CD14-positive monocyte (primary cell): Measurements from ENCODE around the gene TMEM203. TPM values are rescaled to one million over a fixed set of nuclear protein-coding genes. Genes with fewer than 3 reads are reported as not detected.

Experiments used
- DNase-seq, 3 donors: peaks; one replicate each; pipeline ENCODE4 v3.0.0-alpha.2; 2011 to 2022
- H2AFZ ChIP-seq: 2 replicates; pipeline ENCODE4 v1.6.0; 2012; ENCODE audit warnings: mild to moderate bottlenecking, low read depth, low read length, inconsistent platforms; ENCODE audit not compliant: insufficient read depth, poor library complexity, severe bottlenecking
- H3K27ac ChIP-seq, 2 donors: 1 replicate in 1 of 2; 2 replicates in 1 of 2; pipeline ENCODE4 v1.5.1; 2012 to 2013; ENCODE audit warnings: low read length in 2 of 2, control low read depth in 1 of 2, inconsistent platforms in 1 of 2, low read depth in 1 of 2, mild to moderate bottlenecking in 1 of 2
- H3K27me3 ChIP-seq, 2 donors: one replicate each; pipeline versions ENCODE4 v1.6.0 to v1.6.1; 2011 to 2013; ENCODE audit warnings: low read length in 2 of 2; ENCODE audit not compliant: control insufficient read depth in 2 of 2, insufficient read depth in 2 of 2
- H3K36me3 ChIP-seq, 2 donors: replicated peaks in 1 of 2; 1 replicate in 1 of 2; 2 replicates in 1 of 2; pipeline versions ENCODE4 v1.5.1 to v1.6.1; 2012 to 2013; ENCODE audit warnings: low read length in 2 of 2, control low read depth in 1 of 2, inconsistent platforms in 1 of 2, mild to moderate bottlenecking in 1 of 2; ENCODE audit not compliant: insufficient read depth in 2 of 2, control insufficient read depth in 1 of 2
- H3K4me1 ChIP-seq, 2 donors: 1 replicate in 1 of 2; 2 replicates in 1 of 2; pipeline versions ENCODE4 v1.5.1 to v1.6.1; 2012 to 2013; ENCODE audit warnings: low read length in 2 of 2, control low read depth in 1 of 2, inconsistent platforms in 1 of 2, mild to moderate bottlenecking in 1 of 2, moderate library complexity in 1 of 2; ENCODE audit not compliant: insufficient read depth in 2 of 2, control insufficient read depth in 1 of 2
- H3K4me2 ChIP-seq: replicated peaks from 2 replicates; pipeline ENCODE3; 2012; ENCODE audit warnings: low read length, moderate library complexity, mild to moderate bottlenecking; ENCODE audit not compliant: poor library complexity, severe bottlenecking; ENCODE audit errors: extremely low read depth
- H3K4me3 ChIP-seq, 3 experiments: fragments of 200-600 bp in 1 of 3; sonication (generic) in 1 of 3; replicated peaks in 1 of 3; 1 replicate in 2 of 3; 2 replicates in 1 of 3; pipeline ENCODE4 v1.5.1; 2011 to 2013; ENCODE audit warnings: low read length in 3 of 3, mild to moderate bottlenecking in 3 of 3, control low read depth in 2 of 3, low read depth in 2 of 3, inconsistent platforms in 1 of 3, moderate library complexity in 1 of 3
- H3K79me2 ChIP-seq: 2 replicates; pipeline ENCODE4 v1.6.0; 2012; ENCODE audit warnings: mild to moderate bottlenecking, control low read depth, inconsistent platforms, low read length, moderate library complexity; ENCODE audit not compliant: insufficient read depth
- H3K9ac ChIP-seq: 2 replicates; pipeline ENCODE4 v1.6.0; 2017; ENCODE audit warnings: low read length, mild to moderate bottlenecking; ENCODE audit not compliant: insufficient read depth, poor library complexity, severe bottlenecking
- H3K9me3 ChIP-seq, 2 donors: replicated peaks in 1 of 2; 1 replicate in 1 of 2; 2 replicates in 1 of 2; pipeline versions ENCODE4 v1.5.1 to v1.6.1; 2012 to 2013; ENCODE audit warnings: low read length in 2 of 2, control low read depth in 1 of 2; ENCODE audit not compliant: control insufficient read depth in 1 of 2, insufficient read depth in 1 of 2
- H4K20me1 ChIP-seq: 2 replicates; pipeline ENCODE4 v1.6.0; 2012; ENCODE audit warnings: mild to moderate bottlenecking, low read length, control low read depth, moderate library complexity; ENCODE audit not compliant: insufficient read depth
- H3K27ac Mint-ChIP-seq, 7 donors: one replicate each; pipeline ENCODE4 v1.8.0; 2020; ENCODE audit warnings: mild to moderate bottlenecking in 7 of 7, mixed read lengths in 7 of 7, moderate library complexity in 6 of 7, inconsistent platforms in 2 of 7
- H3K27me3 Mint-ChIP-seq, 3 donors: one replicate each; pipeline ENCODE4 v1.8.0; 2021 to 2022; ENCODE audit warnings: low read depth in 3 of 3, mild to moderate bottlenecking in 3 of 3, mixed read lengths in 3 of 3, moderate library complexity in 3 of 3, inconsistent platforms in 1 of 3
- H3K36me3 Mint-ChIP-seq, 2 donors: one replicate each; pipeline ENCODE4 v1.8.0; 2020; ENCODE audit warnings: mixed read lengths in 2 of 2, inconsistent platforms in 1 of 2, mild to moderate bottlenecking in 1 of 2
- H3K4me1 Mint-ChIP-seq: one replicate; pipeline ENCODE4 v1.8.0; 2020; ENCODE audit warnings: mild to moderate bottlenecking, mixed read lengths
- H3K4me3 Mint-ChIP-seq, 2 donors: one replicate each; pipeline ENCODE4 v1.8.0; 2020; ENCODE audit warnings: mild to moderate bottlenecking in 2 of 2, mixed read lengths in 2 of 2, moderate library complexity in 1 of 2
- H3K9me3 Mint-ChIP-seq, 7 donors: one replicate each; pipeline ENCODE4 v1.8.0; 2020 to 2022; ENCODE audit warnings: mixed read lengths in 7 of 7, mild to moderate bottlenecking in 6 of 7, moderate library complexity in 6 of 7, inconsistent platforms in 2 of 7
- WGBS: methylation state at CpG from one replicate; pipeline ENCODE4 v1.1.5; 2013; ENCODE audit warnings: missing lambda C conversion rate; ENCODE audit not compliant: insufficient coverage; 5-methylcytosine and 5-hydroxymethylcytosine counted together
- intact Hi-C, 2 donors: fragments of 100-400 bp; cut with micrococcal nuclease; formaldehyde crosslinking; loops; one replicate each; pipeline versions ENCODE4 v1.15.0 to v1.15.1; 2023
- polyA plus RNA-seq, 3 donors: library from polyadenylated mRNA; depleted of rRNA in 1 of 3; unstranded in 2 of 3; stranded (reverse) in 1 of 3; fragments of 300-500 nt in 2 of 3; fragments of >200 nt in 1 of 3; fragmentation: Illumina TruSeq in 2 of 3; gene quantifications; 1 replicate in 2 of 3; 2 replicates in 1 of 3; pipeline ENCODE4 v1.2.3, GENCODE V29; 2012 to 2021
- small RNA-seq: library from RNA; depleted of rRNA; stranded (forward); fragments of <200 nt; gene quantifications from one replicate; pipeline ENCODE3, GENCODE V24; 2012; ENCODE audit warnings: low read depth; ENCODE audit not compliant: insufficient read length
- TF ChIP-seq, protein P1 (sequence below): fragments of 200-600 bp; IDR thresholded peaks from one replicate; pipeline ENCODE4 v1.8.0; 2022; ENCODE audit warnings: antibody characterized with exemption, mild to moderate bottlenecking

Gene TMEM203
- polyA plus RNA-seq, 3 donors, result 13.1 to 88.1 (median 76.1) TPM

GRCh38 chr9:137156567-137157375, 48.7 kb downstream of the TMEM203 start:
- H2AFZ ChIP-seq, result no peak overlapping the region
- peak overlapping the region; percentile 39 for H3K4me2 ChIP-seq
- intact Hi-C loops, result no loop called here
- peaks cover 0 to 13% (median 6%) of the 10 kb centered on the region in 7 donors for H3K9me3 Mint-ChIP-seq
- no peak overlapping the region for H3K9ac ChIP-seq
- peaks cover 5 to 8% of the 10 kb centered on the region in 2 donors for H3K4me1 ChIP-seq
- H4K20me1 ChIP-seq, result no peaks in the 10 kb centered on the region
- H3K27me3 Mint-ChIP-seq, result peaks cover 58 to 74% (median 72%) of the 10 kb centered on the region in 3 donors
- H3K9me3 ChIP-seq, result peaks cover 5 to 6% of the 10 kb centered on the region in 2 donors
- TF ChIP-seq, protein P1, sequence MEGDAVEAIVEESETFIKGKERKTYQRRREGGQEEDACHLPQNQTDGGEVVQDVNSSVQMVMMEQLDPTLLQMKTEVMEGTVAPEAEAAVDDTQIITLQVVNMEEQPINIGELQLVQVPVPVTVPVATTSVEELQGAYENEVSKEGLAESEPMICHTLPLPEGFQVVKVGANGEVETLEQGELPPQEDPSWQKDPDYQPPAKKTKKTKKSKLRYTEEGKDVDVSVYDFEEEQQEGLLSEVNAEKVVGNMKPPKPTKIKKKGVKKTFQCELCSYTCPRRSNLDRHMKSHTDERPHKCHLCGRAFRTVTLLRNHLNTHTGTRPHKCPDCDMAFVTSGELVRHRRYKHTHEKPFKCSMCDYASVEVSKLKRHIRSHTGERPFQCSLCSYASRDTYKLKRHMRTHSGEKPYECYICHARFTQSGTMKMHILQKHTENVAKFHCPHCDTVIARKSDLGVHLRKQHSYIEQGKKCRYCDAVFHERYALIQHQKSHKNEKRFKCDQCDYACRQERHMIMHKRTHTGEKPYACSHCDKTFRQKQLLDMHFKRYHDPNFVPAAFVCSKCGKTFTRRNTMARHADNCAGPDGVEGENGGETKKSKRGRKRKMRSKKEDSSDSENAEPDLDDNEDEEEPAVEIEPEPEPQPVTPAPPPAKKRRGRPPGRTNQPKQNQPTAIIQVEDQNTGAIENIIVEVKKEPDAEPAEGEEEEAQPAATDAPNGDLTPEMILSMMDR, result no peak
- H3K27ac Mint-ChIP-seq, result no peak overlapping the region
- H3K4me3 ChIP-seq, result no peak overlapping the region
- no peaks in the 10 kb centered on the region for H3K79me2 ChIP-seq
- 4% methylated on average over 52 of the region's 65 CpGs for WGBS
- H3K36me3 Mint-ChIP-seq, result no peaks in the 10 kb centered on the region
- peaks cover 6 to 64% of the 10 kb centered on the region in 2 donors for H3K27me3 ChIP-seq
- no peak overlapping the region for H3K27ac ChIP-seq
- peak in 2 of 3 donors; percentile 10 to 37 for DNase-seq
- peaks cover 3% of the 10 kb centered on the region for H3K4me1 Mint-ChIP-seq
- H3K36me3 ChIP-seq, result no peaks in the 10 kb centered on the region
- H3K4me3 Mint-ChIP-seq, result peak overlapping the region; percentile 47 to 73

Small RNA genes within 50 kb of the gene (small RNA-seq; reads per million reads assigned to genes)
- gene MIR3621, result not detected

Other genes starting within 250 kb of the TMEM203 start
- gene PTGDS, start 228.1 kb downstream of the TMEM203 start, polyA plus RNA-seq, result 1 to 10 TPM in 1 of 3 donors, under 1 TPM in 1, not detected in 1; 0.34 to 1.5 TPM
- gene LCNL1, start 222.7 kb downstream of the TMEM203 start, polyA plus RNA-seq, result under 1 TPM in 1 of 3 donors, not detected in 2; 0.04 TPM
- 10 to 100 TPM; 35.3 to 92.9 (median 40.7) TPM for gene PAXX, start 213.2 kb downstream of the TMEM203 start, polyA plus RNA-seq
- under 1 TPM in 2 of 3 donors, not detected in 1; 0.29 to 0.51 TPM for gene CLIC3, start 209.1 kb downstream of the TMEM203 start, polyA plus RNA-seq
- gene ABCA2, start 177.4 kb downstream of the TMEM203 start, polyA plus RNA-seq, result 10 to 100 TPM in 1 of 3 donors, under 1 TPM in 2; 0.18 to 30.7 (median 0.40) TPM
- gene FUT7, start 173.6 kb downstream of the TMEM203 start, polyA plus RNA-seq, result 10 to 100 TPM in 2 of 3 donors, 1 to 10 TPM in 1; 6.1 to 13.4 (median 10.5) TPM
- gene NPDC1, start 159.5 kb downstream of the TMEM203 start, polyA plus RNA-seq, result 1 to 10 TPM in 1 of 3 donors, under 1 TPM in 1, not detected in 1; 0.51 to 2.7 TPM
- not detected for gene ENTPD2, start 151.6 kb downstream of the TMEM203 start, polyA plus RNA-seq
- gene SAPCD2, start 135.1 kb downstream of the TMEM203 start, polyA plus RNA-seq, result 1 to 10 TPM in 2 of 3 donors, under 1 TPM in 1; 0.03 to 3.1 (median 1.7) TPM
- gene UAP1L1, start 128.1 kb downstream of the TMEM203 start, polyA plus RNA-seq, result 10 to 100 TPM in 2 of 3 donors, 1 to 10 TPM in 1; 5.7 to 16.7 (median 14.8) TPM
- gene MAN1B1, start 118.7 kb downstream of the TMEM203 start, polyA plus RNA-seq, result 10 to 100 TPM; 29.3 to 38.2 (median 33.3) TPM
- gene DPP7, start 90.9 kb downstream of the TMEM203 start, polyA plus RNA-seq, result 100 to 1,000 TPM in 2 of 3 donors, 10 to 100 TPM in 1; 68.3 to 287 (median 150) TPM
- gene GRIN1, start 66.5 kb downstream of the TMEM203 start, polyA plus RNA-seq, result not detected
- not detected for gene LRRC26, start 35.6 kb downstream of the TMEM203 start, polyA plus RNA-seq
- gene TMEM210, start 33.6 kb downstream of the TMEM203 start, polyA plus RNA-seq, result not detected
- 10 to 100 TPM in 1 of 3 donors, 1 to 10 TPM in 2; 1.9 to 76.8 (median 2.0) TPM for gene ANAPC2, start 17.1 kb downstream of the TMEM203 start, polyA plus RNA-seq
- 100 to 1,000 TPM in 1 of 3 donors, 10 to 100 TPM in 2; 87.0 to 118 (median 98.3) TPM for gene SSNA1, start 17.0 kb downstream of the TMEM203 start, polyA plus RNA-seq
- 1 to 10 TPM in 1 of 3 donors, under 1 TPM in 2; 0.30 to 4.6 (median 0.46) TPM for gene TPRN, start 4.9 kb downstream of the TMEM203 start, polyA plus RNA-seq
- gene NDOR1, start 52 bp upstream of the TMEM203 start, polyA plus RNA-seq, result 10 to 100 TPM in 1 of 3 donors, 1 to 10 TPM in 2; 4.4 to 26.9 (median 5.2) TPM
- 1 to 10 TPM in 1 of 3 donors, not detected in 2; 1.5 TPM for gene RNF208, start 16.6 kb upstream of the TMEM203 start, polyA plus RNA-seq
- under 1 TPM in 1 of 3 donors, not detected in 2; 0.17 TPM for gene CYSRT1, start 19.5 kb upstream of the TMEM203 start, polyA plus RNA-seq
- gene RNF224, start 21.9 kb upstream of the TMEM203 start, polyA plus RNA-seq, result not detected
- not detected for gene SLC34A3, start 25.3 kb upstream of the TMEM203 start, polyA plus RNA-seq
- gene TUBB4B, start 35.6 kb upstream of the TMEM203 start, polyA plus RNA-seq, result 100 to 1,000 TPM in 1 of 3 donors, 10 to 100 TPM in 2; 58.1 to 284 (median 70.8) TPM
- gene STPG3, start 45.6 kb upstream of the TMEM203 start, polyA plus RNA-seq, result not detected
- gene NELFB, start 49.7 kb upstream of the TMEM203 start, polyA plus RNA-seq, result 10 to 100 TPM; 17.3 to 44.2 (median 18.8) TPM
- gene TOR4A, start 72.1 kb upstream of the TMEM203 start, polyA plus RNA-seq, result 10 to 100 TPM; 13.7 to 17.6 (median 15.4) TPM
- gene NRARP, start 96.6 kb upstream of the TMEM203 start, polyA plus RNA-seq, result 10 to 100 TPM in 1 of 3 donors, not detected in 2; 15.4 TPM
- 10 to 100 TPM in 1 of 3 donors, 1 to 10 TPM in 2; 2.0 to 10.8 (median 3.0) TPM for gene EXD3, start 217.5 kb upstream of the TMEM203 start, polyA plus RNA-seq
- gene NOXA1, start 217.7 kb upstream of the TMEM203 start, polyA plus RNA-seq, result 1 to 10 TPM; 1.3 to 9.4 (median 1.6) TPM
- not detected for gene ENTPD8, start 235.7 kb upstream of the TMEM203 start, polyA plus RNA-seq